Smooth muscle cell of bladder (primary cell): ENCODE results near the gene COA6. TPM values are rescaled to one million over a fixed set of nuclear protein-coding genes. Genes with fewer than 3 reads are reported as not detected.

Experiments
- total RNA-seq: library from RNA; depleted of rRNA; stranded (reverse); fragments of >200 nt; gene quantifications from 2 replicates; pipeline ENCODE4 v1.2.3, GENCODE V29; 2014

The COA6 gene, protein sequence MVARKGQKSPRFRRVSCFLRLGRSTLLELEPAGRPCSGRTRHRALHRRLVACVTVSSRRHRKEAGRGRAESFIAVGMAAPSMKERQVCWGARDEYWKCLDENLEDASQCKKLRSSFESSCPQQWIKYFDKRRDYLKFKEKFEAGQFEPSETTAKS
- 20.1 and 20.7 TPM in 2 replicates for total RNA-seq

DNA sequence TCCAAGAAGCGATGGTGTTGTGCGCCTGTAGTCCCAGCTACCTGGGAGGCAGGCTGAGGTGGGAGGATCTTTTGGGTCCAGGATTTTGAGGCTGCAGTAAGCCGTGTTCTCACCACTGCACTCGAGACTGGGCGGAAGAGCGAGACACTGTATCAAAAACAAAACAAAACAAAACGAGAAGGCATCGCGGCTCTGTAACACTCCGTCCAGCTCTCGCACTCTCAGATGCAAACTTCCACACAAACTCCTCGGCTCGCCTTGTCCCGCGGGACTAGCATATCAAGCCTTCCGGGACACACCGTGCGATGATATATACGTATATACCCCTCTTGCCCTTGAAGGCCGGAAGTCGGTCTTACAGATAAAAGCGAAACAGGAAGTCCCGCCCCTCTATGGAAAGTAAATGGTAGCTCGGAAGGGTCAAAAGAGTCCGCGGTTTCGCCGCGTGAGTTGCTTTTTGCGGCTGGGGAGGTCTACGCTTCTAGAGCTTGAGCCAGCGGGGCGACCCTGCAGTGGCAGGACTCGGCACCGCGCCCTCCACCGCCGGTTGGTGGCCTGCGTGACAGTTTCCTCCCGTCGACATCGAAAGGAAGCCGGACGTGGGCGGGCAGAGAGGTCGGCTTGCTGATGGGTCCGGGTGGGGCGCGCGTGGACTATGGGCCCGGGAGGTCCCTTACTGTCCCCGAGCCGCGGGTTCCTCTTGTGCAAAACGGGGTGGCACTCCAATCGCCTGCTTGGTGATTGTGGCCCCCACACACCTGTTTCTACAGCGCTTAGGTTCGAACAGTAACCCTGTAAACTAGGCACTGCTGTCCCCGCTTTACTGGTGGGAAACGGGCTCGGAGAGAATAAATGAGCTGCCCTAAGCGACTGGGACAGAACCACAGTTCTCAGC is at the start of gene COA6:
Gene COA6 (plus strand): TSS at position 393 of the 895 bp plus-strand sequence. CDS start 11 bp downstream, at position 404.

Other genes with a start within 250 kb of the COA6 start
- 21.6 and 26.5 TPM in 2 replicates for gene TARBP1, start 105.7 kb downstream of the COA6 start, total RNA-seq
- 84.3 and 114 TPM in 2 replicates for gene IRF2BP2, start 236.7 kb downstream of the COA6 start, total RNA-seq